ENCODE results near the gene GINS3. TPM values are rescaled to one million over a fixed set of nuclear protein-coding genes. Genes with fewer than 3 reads are reported as not detected.

The GINS3 gene
- total RNA-seq (2014; rRNA removed) (17.5 and 19.6 TPM in 2 replicates), Bru-seq, nascent RNA (percentile 54 among the genes with signal in this experiment), BruChase-seq, experiment 1, labeled RNA remaining after a 6-hour chase (percentile 63 among the genes with signal in this experiment), BruChase-seq, experiment 2, labeled RNA remaining after a 2-hour chase (percentile 53 among the genes with signal in this experiment)
- long read RNA-seq, partial matches to known transcripts: 0 of 3 reads
- long read RNA-seq, other reads (novel, unspliced or antisense): 0 of 3 reads

DNA sequence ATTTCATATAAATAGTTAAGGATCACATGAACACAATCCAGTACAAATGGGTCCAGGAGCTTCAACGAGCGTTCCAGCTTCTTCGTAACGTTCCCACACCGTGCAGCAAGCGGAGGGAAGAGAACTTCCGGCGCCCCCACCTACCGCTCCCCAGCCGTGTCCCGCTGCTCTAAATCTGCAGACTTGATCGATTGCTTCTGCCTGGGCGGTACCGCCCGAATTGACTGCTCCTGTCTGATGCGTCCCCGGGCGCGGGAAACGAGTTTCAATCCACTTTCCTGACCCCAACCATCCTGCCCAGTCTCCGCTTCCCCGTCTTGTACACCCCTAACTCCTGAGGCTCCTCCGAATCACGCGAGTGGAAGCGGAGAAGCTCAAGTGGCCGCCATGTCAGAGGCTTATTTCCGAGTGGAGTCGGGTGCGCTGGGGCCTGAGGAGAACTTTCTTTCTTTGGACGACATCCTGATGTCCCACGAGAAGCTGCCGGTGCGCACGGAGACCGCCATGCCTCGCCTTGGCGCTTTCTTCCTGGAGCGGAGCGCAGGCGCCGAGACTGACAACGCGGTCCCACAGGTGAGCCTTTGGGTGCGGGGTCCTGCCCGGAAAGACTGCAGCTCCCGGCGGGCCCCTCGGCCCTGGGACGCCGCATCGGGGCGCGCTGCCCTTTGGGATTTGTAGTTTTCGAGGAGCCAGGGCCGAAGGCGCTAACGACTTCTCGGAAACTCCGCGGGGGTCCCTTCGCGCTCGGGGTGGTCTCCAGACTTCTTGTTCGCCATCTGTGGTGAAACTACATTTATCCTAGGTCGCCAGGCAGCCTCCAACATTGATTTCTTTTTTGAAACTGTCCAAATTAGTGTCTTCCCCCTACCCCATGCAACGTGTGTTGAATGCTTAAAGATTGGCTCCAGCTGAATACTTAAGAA is at the start of gene GINS3:
TSS of gene GINS3 (plus strand) at position 257 of the 923 bp plus-strand sequence. CDS start at position 388, 131 bp downstream.
- ChIA-PET POLR2A (ENCODE audit: unreplicated experiment) (no interaction called here), CTCF (no interaction called here)
- H3K4me1 ChIP-seq (ENCODE audit: insufficient read depth, low read length): peaks cover 15% of the 10 kb centered on the region
- H3K27me3 ChIP-seq (ENCODE audit: low read length): no peaks in the 10 kb centered on the region
- H3K27ac ChIP-seq (ENCODE audit: low read length): peak within 1 kb of the TSS; percentile 76
- H3K9me3 ChIP-seq (ENCODE audit: low read length): no peaks in the 10 kb centered on the region
- H3K4me2 ChIP-seq (ENCODE audit: low read length): peak within 1 kb of the TSS; percentile 88
- TF ChIP-seq, protein P1, sequence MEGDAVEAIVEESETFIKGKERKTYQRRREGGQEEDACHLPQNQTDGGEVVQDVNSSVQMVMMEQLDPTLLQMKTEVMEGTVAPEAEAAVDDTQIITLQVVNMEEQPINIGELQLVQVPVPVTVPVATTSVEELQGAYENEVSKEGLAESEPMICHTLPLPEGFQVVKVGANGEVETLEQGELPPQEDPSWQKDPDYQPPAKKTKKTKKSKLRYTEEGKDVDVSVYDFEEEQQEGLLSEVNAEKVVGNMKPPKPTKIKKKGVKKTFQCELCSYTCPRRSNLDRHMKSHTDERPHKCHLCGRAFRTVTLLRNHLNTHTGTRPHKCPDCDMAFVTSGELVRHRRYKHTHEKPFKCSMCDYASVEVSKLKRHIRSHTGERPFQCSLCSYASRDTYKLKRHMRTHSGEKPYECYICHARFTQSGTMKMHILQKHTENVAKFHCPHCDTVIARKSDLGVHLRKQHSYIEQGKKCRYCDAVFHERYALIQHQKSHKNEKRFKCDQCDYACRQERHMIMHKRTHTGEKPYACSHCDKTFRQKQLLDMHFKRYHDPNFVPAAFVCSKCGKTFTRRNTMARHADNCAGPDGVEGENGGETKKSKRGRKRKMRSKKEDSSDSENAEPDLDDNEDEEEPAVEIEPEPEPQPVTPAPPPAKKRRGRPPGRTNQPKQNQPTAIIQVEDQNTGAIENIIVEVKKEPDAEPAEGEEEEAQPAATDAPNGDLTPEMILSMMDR (conservative IDR thresholded peaks at IDR 0.05; ENCODE audit: low read depth, low read length): no peak
- TF ChIP-seq EZH2 (IDR thresholded peaks at IDR 0.05; ENCODE audit: low read length, unreplicated experiment) (no peak), EZH2phosphoT487 (IDR thresholded peaks at IDR 0.05; ENCODE audit: borderline replicate concordance, low read length) (no peak)
- peak within 1 kb of the TSS; percentile 92 for H3K4me3 ChIP-seq (ENCODE audit: low read length)
- no peaks in the 10 kb centered on the region; the same call in 1 of the 2 replicates for H3K9me2 ChIP-seq (replicated peaks; ENCODE audit: low read length)
- H3F3A ChIP-seq (ENCODE audit: low read length, unreplicated experiment): no peaks in the 10 kb centered on the region
- peaks cover 27% of the 10 kb centered on the region for H3K79me2 ChIP-seq (ENCODE audit: low read length)
- intact Hi-C loops (cut with micrococcal nuclease): no loop called here
- H3K9ac ChIP-seq (ENCODE audit: low read length): peak within 1 kb of the TSS; percentile 97
- H3K36me3 ChIP-seq (ENCODE audit: low read depth, low read length): no peaks in the 10 kb centered on the region
- ATAC-seq (peak; percentile 85), DNase-seq (peak; percentile 77)
- H4K20me1 ChIP-seq (ENCODE audit: low read length): no peaks in the 10 kb centered on the region
- H2AFZ ChIP-seq (ENCODE audit: low read length): peak within 1 kb of the TSS; percentile 99
- BruUV-seq (replicated peaks): TSS peak; percentile 85

GRCh38 chr16:58343562-58343961 is 48.7 kb upstream of the GINS3 start:
- Histone ChIP-seq H3K4me1 (ENCODE audit: insufficient read depth, low read length) (no peaks in the 10 kb centered on the region), H3K27me3 (ENCODE audit: low read length) (no peaks in the 10 kb centered on the region), H3F3A (ENCODE audit: low read length, unreplicated experiment) (no peaks in the 10 kb centered on the region), H4K20me1 (ENCODE audit: low read length) (no peaks in the 10 kb centered on the region), H3K4me2 (ENCODE audit: low read length) (no peak overlapping the region), H3K9me2 (replicated peaks; ENCODE audit: low read length) (no peaks in the 10 kb centered on the region), H2AFZ (ENCODE audit: low read length) (no peak overlapping the region), H3K79me2 (ENCODE audit: low read length) (no peaks in the 10 kb centered on the region), H3K27ac (ENCODE audit: low read length) (no peak overlapping the region), H3K36me3 (ENCODE audit: low read depth, low read length) (no peaks in the 10 kb centered on the region), H3K9me3 (ENCODE audit: low read length) (no peaks in the 10 kb centered on the region), H3K9ac (ENCODE audit: low read length) (no peak overlapping the region), H3K4me3 (ENCODE audit: low read length) (no peak overlapping the region)
- BruUV-seq (replicated peaks): no TSS peak
- DNase-seq: no peak
- TF ChIP-seq EZH2 (IDR thresholded peaks at IDR 0.05; ENCODE audit: low read length, unreplicated experiment) (no peak), EZH2phosphoT487 (IDR thresholded peaks at IDR 0.05; ENCODE audit: borderline replicate concordance, low read length) (no peak)
- TF ChIP-seq, protein P1 (conservative IDR thresholded peaks at IDR 0.05; ENCODE audit: low read depth, low read length): no peak
- ChIA-PET CTCF (no interaction called here), POLR2A (ENCODE audit: unreplicated experiment) (no interaction called here)
- intact Hi-C loops (cut with micrococcal nuclease): no loop called here
- ATAC-seq: no peak
